ENCODE results near the gene HMSD.
A peak's percentile ranks its signal among the peaks of the same experiment; 100 is the strongest.
"Not testable (repeated sequence)": the region's sequence is repeated elsewhere in the genome, so short reads cannot be mapped to it uniquely, and the experiment has no call there.

Gene HMSD

DNA sequence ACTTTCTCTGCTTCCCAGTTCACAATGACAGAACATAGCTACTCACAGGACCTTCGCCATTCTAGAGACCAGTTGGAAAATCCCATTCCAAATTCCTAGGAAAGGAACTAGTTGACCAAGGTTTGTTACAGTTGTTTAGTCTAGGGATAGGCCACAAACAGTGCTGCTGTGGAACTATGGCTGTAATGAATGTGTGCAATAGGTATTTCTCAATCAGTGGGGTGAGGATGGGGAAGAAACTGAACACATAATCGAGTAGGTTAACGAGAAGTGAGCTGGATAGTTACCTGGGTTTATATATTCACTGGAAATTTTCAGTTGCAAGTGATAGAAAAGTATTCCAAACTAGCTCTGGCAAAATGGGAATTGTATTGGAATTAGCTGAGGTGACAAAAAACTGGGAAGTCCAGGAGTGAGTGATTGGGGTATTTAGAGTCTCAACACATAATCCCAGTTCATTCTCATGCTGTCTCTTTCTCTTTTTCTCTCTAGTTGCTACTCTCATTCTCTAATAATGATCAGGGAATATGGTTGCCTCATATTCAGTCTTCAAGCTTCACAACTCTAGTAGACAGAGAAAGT lies 18.2 kb upstream of the HMSD start:
- no peak overlapping the region for H3K4me3 ChIP-seq (replicated peaks; ENCODE audit: low read depth, low read length)
- TF ChIP-seq, protein P1, sequence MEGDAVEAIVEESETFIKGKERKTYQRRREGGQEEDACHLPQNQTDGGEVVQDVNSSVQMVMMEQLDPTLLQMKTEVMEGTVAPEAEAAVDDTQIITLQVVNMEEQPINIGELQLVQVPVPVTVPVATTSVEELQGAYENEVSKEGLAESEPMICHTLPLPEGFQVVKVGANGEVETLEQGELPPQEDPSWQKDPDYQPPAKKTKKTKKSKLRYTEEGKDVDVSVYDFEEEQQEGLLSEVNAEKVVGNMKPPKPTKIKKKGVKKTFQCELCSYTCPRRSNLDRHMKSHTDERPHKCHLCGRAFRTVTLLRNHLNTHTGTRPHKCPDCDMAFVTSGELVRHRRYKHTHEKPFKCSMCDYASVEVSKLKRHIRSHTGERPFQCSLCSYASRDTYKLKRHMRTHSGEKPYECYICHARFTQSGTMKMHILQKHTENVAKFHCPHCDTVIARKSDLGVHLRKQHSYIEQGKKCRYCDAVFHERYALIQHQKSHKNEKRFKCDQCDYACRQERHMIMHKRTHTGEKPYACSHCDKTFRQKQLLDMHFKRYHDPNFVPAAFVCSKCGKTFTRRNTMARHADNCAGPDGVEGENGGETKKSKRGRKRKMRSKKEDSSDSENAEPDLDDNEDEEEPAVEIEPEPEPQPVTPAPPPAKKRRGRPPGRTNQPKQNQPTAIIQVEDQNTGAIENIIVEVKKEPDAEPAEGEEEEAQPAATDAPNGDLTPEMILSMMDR (IDR thresholded peaks at IDR 0.05; ENCODE audit: low read length, missing control alignments): no peak
- DNase-seq (ENCODE audit: low read depth): no peak

- TF ChIP-seq, protein P1 (IDR thresholded peaks at IDR 0.05; ENCODE audit: low read length, missing control alignments): peak; percentile 70
- DNase-seq (ENCODE audit: low read depth): peak; percentile 73
- H3K4me3 ChIP-seq (replicated peaks; ENCODE audit: low read depth, low read length): peak overlapping the region; percentile 62
These were observed 12.8 kb upstream of the HMSD start for GRCh38 chr18:63936156-63936931.

GRCh38 chr18:63936932-63937393 lies 12.1 kb upstream of the HMSD start:
- peak overlapping the region; percentile 62 for H3K4me3 ChIP-seq (replicated peaks; ENCODE audit: low read depth, low read length)
- TF ChIP-seq, protein P1 (IDR thresholded peaks at IDR 0.05; ENCODE audit: low read length, missing control alignments): no peak
- no peak for DNase-seq (ENCODE audit: low read depth)

- H3K4me3 ChIP-seq (replicated peaks; ENCODE audit: low read depth, low read length): no peak overlapping the region
- TF ChIP-seq, protein P1 (IDR thresholded peaks at IDR 0.05; ENCODE audit: low read length, missing control alignments): no peak
- no peak for DNase-seq (ENCODE audit: low read depth)
These were observed 9.1 kb upstream of the HMSD start for GRCh38 chr18:63940008-63940407.

- DNase-seq (ENCODE audit: low read depth); H3K4me3 ChIP-seq (replicated peaks; ENCODE audit: low read depth, low read length): not testable (repeated sequence)
These were observed 8.5 kb upstream of the HMSD start for GRCh38 chr18:63940543-63941050.

GRCh38 chr18:63947051-63947790 lies 1.9 kb upstream of the HMSD start:
- no peak for DNase-seq (ENCODE audit: low read depth)
- TF ChIP-seq, protein P1 (IDR thresholded peaks at IDR 0.05; ENCODE audit: low read length, missing control alignments): no peak
- H3K4me3 ChIP-seq (replicated peaks; ENCODE audit: low read depth, low read length): no peak overlapping the region

DNA sequence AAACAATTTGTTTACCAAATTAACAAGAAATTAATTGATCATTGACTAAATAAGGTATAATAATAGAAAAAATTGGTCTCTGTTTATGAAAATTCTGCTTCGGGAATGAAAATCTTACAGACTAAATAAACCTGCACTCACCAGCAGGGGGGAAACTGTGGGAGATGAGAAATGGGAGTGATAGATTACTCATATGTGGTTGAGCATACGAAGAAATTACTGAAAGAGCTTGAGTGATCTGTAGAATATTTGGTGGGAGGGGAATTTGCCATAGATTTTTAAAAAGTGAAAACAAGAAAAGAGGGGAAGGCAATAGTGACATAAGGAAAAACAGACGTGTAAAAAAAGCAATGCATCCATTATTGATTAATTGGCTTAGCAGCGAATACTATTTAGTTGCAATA lies 2.2 kb downstream of the HMSD start:
- DNase-seq (ENCODE audit: low read depth): no peak
- TF ChIP-seq, protein P1 (IDR thresholded peaks at IDR 0.05; ENCODE audit: low read length, missing control alignments): peak; percentile 35
- no peak overlapping the region for H3K4me3 ChIP-seq (replicated peaks; ENCODE audit: low read depth, low read length)

Data from fibroblast of pulmonary artery (primary cell).